CD4-positive, alpha-beta T cell treated with Interleukin-15 for 1 hour (primary cell): ENCODE data around the gene TMPRSS5.
"Not testable (repeated sequence)": the region's sequence is repeated elsewhere in the genome, so short reads cannot be mapped to it uniquely, and the experiment has no call there.

Experiments
- DNase-seq: peaks from one replicate; pipeline ENCODE4 v3.0.0-alpha.2; 2020

Gene TMPRSS5

GRCh38 chr11:113705871-113706655, at the start of gene TMPRSS5:
Gene TMPRSS5, minus strand, starts transcription at chr11:113706308. Its CDS starts 84 bp downstream, at chr11:113706224.
- no peak for DNase-seq

GRCh38 chr11:113752932-113753331, 46.8 kb upstream of the TMPRSS5 start:
- no peak for DNase-seq

GRCh38 chr11:113736323-113736722, 30.2 kb upstream of the TMPRSS5 start:
- no peak for DNase-seq

DNA sequence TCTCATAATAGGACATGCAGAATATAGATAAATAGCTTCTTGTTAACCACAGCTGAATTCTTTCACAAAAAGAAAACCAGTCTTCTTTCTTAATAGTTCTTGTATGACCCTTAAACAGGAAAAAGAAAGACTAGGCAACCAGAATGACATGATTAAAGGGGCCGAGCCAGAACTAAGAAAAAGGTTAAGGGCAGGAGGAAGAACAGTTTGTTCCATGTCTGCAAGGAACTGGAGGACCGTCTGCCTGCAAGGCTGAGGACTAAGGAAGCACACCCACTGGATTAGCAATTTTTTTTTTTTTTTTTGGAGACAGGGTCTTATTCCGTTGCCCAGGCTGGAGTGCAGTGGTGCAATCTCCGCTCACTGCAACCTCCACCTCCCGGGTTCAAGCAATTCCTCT, 26.0 kb upstream of the TMPRSS5 start:
- no peak for DNase-seq

DNA sequence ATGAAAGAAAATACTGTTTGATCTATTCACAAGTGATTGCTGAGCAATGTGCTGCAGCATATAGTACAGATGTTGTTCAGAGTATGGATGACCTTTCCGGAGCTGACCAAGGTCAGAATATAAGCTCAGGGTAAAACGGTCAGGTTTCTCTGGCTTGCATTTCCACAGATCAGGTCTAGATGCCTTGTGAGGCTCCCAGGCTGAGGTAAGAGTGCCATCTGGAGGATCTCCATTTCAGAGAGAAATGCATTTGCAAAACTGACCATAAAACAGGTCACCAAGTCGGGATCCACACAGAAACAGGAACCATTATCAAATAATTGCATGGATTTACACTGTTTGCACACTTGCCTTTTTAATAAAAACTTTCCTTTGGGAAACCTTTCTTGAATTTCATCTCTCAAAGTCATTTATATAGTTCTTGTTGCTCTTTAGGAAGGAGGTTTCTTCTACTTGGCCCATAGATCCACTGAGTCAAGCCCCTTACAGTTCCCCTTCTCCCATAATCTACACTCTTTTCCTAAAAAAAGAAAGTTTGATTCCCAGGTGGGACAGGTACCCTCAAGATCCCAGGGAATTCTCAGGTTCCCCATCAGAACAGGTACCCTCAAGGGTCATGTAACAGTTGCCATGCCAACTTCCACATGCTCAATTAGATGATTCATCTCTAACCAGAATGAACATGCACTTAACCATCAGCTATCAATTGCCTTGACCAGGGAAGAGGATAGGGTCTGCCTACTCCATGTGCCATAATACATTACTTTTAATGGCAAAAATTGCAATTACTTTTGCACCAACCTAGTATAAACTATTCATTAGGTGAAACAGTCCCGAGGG, 25.0 kb upstream of the TMPRSS5 start:
- no peak for DNase-seq

DNA sequence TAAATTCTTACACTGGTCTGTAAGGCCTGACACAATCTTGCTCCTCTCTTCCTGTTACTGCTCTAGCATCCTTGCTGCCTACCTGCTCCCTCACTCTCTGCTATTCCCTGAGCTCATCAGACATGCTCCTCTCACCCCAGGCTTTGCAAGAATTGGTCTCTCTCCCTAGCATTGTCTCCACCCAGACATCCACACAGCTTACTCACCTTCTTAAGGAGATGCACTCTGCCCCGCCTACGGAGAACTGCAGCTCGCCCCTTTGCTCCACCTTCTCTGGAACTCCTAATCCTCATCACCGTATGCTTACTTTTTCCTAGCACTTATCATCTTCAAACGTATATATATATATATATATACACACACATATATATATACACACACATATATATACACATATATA, 23.3 kb upstream of the TMPRSS5 start:
- DNase-seq = no peak

GRCh38 chr11:113728814-113729213, 22.7 kb upstream of the TMPRSS5 start:
- DNase-seq = no peak

DNA sequence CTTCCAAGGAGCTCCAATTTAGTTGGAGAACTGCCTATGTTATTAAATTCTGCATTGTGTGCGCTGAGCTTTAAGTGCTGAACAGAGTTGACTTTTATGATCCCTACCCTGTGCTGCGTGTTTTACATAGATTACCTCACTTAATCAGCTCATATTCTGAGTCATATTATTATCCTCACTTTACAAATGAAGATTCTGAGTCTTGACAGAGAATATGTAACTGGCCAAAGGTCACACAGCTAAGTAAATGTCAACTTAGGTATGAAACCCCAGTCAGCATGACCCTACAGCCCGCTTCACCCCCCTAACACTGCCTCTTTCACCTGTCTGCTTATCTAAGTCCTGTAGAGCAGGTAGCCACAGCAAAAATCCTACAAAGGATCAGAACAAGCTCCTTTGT, 19.8 kb upstream of the TMPRSS5 start:
- DNase-seq = no peak

DNA sequence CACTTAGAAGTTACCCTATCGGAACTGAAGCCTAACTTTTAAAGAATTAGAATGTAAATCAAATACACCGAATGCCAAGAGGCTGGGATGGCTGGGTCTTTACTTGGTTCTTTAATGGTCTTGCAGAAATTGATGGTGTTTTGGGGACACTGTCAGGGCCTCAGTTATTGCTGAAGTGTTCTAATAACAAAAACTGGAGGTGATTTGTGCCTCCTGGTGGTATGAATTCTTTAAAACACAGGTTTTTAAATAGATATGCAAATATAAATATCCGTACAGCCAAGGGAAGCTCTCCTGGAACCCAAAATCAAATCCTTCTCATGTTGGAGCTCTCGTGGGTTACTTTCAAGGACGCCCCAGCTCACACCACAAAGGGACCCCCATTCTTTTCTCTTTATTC, 19.3 kb upstream of the TMPRSS5 start:
- DNase-seq = no peak

- DNase-seq = no peak
Observed at GRCh38 chr11:113724778-113725177, 18.7 kb upstream of the TMPRSS5 start.

- no peak for DNase-seq
Observed at GRCh38 chr11:113723787-113724186, 17.7 kb upstream of the TMPRSS5 start.

DNA sequence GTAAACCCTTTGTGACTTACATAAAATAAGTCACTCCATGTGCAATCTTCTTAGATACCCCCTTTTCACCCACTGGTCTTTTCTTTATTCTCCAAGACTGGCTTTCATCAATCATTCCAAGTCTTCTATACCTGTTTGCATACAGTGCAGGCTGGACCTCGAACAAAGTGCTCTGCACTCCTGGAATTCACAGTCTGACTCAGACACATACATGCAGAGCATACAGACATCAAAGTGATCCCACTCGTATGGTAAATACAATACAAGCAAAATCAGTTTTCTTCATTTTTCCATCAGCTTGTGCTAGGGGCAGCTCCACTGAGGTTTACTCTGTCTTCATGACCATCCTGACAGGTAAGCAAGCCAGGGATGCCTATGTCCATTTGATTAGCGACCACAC, 16.8 kb upstream of the TMPRSS5 start:
- DNase-seq = no peak

DNA sequence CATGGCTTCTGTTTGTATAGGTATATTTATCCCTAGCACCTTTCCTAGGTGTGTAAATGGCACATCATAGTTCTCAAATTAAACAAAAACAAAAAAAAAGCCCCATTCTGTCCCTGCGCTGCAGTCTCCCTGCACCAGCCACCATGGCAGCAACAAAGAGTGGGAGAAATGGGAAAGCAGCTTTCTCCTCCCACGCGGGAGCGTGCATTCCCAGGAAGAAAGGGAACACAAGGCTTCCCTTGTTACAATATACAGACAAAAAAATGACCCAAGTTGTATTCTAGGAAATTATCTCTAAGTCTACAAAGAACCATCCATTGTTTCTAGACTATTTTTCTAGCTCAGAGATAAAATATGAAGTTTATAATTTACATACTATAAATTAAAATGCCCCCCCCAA, 16.1 kb upstream of the TMPRSS5 start:
- DNase-seq = no peak

DNA sequence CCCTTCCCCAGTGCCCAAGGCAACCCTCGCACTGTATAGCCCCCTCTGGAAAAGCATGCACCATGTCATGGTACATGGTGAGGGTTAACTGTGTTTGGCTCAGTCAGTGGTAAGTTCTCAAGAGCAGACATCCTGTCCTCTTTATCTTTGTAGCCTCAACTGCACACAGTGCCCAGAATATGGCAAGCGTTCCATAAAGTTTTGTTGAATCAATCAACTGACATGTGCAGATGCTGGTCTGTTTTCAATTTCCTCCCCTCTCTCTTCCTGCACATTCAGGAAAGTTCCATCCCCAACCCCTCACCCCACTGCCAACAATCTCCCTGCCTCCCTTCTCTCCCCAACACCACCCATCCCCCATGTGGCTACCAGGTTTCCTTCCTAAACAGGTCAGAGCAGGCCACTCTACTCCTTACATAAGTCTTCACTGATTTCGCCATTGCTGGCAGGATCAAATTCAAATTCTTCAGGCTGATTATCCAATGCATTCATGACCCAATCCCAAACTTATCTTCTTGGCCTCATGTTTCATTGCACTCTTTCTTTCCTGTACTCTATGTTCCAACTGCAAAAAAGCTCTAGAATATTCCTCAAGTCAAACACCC, 15.5 kb upstream of the TMPRSS5 start:
- no peak for DNase-seq

- not testable (repeated sequence) for DNase-seq
Observed at GRCh38 chr11:113720478-113720877, 14.4 kb upstream of the TMPRSS5 start.

- DNase-seq = no peak
Observed at GRCh38 chr11:113715882-113716625, 9.9 kb upstream of the TMPRSS5 start.

GRCh38 chr11:113715273-113715672, 9.2 kb upstream of the TMPRSS5 start:
- DNase-seq = no peak

GRCh38 chr11:113710989-113711388, 4.9 kb upstream of the TMPRSS5 start:
- DNase-seq = no peak

DNA sequence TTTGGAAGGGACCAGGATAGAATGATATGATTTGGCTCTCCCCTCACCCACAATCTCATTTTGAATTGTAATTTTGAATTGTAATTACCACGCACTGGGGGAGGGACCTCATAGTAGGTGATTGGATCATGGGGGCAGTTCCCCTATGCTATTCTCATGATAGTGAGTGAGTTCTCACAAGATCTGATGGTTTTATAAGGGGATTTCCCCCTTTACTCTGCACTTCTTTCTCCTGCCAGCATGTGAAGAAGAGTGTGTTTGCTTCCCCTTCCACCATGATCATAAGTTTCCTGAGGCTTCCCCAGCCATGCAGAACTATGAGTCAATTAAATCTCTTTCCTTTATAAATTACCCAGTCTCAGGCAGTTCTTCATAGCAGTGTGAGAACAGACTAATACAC, 2.6 kb downstream of the TMPRSS5 start:
- DNase-seq = not testable (repeated sequence)

DNA sequence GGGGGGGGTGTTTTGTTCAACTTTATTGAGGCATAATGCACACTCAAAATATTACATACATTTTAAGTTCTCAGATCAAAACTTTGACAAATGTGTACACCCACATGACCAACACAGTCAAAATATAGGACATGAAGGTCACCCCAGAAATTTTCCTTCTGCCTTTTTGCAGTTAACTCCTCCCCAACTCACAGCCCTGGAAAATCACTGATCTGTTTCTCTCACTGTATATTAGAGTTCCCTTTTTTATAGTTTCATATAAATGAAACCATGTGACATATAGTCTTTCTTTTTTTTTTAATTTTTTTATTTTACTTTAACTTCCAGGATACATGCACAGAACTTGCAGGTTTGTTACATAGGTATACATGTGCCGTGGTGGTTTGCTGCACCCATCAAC, 4.6 kb downstream of the TMPRSS5 start:
- DNase-seq = no peak

DNA sequence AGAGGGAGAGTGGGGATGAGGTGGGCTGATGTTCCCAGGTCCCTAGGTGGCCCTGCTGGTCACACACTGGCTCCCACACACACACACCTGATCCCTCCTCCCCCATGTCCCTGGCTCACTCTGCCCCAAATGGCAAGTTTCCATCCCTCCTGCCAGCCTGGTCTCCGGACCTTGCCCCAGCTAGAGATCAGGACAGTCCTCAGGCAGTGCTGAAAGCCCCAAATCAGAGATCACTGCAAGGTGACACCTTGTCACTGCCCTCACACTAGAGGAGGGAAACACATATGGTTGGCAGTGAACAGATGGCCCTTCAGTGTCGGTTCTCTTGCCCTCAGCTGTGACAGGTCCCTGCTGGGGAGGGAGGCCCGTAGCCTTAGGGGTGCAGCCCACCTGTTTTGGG, 7.6 kb downstream of the TMPRSS5 start:
- DNase-seq = no peak

- DNase-seq = no peak
Observed at GRCh38 chr11:113697756-113698407, 8.2 kb downstream of the TMPRSS5 start.

GRCh38 chr11:113697111-113697510, 9.0 kb downstream of the TMPRSS5 start:
- DNase-seq = no peak
